Muscle layer of colon (tissue), 2 donors: Measurements from ENCODE around the gene PDSS2.

Experiments used
- H3K27ac ChIP-seq: one replicate; pipeline ENCODE4 v1.7.0; 2013; ENCODE audit warnings: low read depth, mild to moderate bottlenecking, low read length, moderate library complexity
- H3K27me3 ChIP-seq, 2 donors: one replicate each; pipeline ENCODE4 v1.7.0; 2013; ENCODE audit warnings: low read length in 2 of 2, mild to moderate bottlenecking in 2 of 2; ENCODE audit not compliant: insufficient read depth in 2 of 2, control insufficient read depth in 1 of 2
- H3K36me3 ChIP-seq: one replicate; pipeline ENCODE4 v1.7.0; 2013; ENCODE audit warnings: mild to moderate bottlenecking, low read length; ENCODE audit not compliant: insufficient read depth
- H3K4me1 ChIP-seq: one replicate; pipeline ENCODE4 v1.7.0; 2013; ENCODE audit warnings: mild to moderate bottlenecking, low read length; ENCODE audit not compliant: insufficient read depth
- H3K4me3 ChIP-seq, 2 donors: one replicate each; pipeline ENCODE4 v1.7.0; 2013; ENCODE audit warnings: low read length in 2 of 2, low read depth in 1 of 2, mild to moderate bottlenecking in 1 of 2, moderate library complexity in 1 of 2
- H3K9ac ChIP-seq: one replicate; pipeline ENCODE4 v1.7.0; 2013; ENCODE audit warnings: low read length
- H3K9me3 ChIP-seq: one replicate; pipeline ENCODE4 v1.7.0; 2013; ENCODE audit warnings: mild to moderate bottlenecking, low read length
- donor health status: abdominal sarcoma.
- donor health status: Adenocarcinoma of cecum.

PDSS2 gene

GRCh38 chr6:107246972-107247615 lies 212.3 kb downstream of the PDSS2 start:
- no peak overlapping the region for H3K9ac ChIP-seq
- H3K27me3 ChIP-seq = no peaks in the 10 kb centered on the region
- no peak overlapping the region for H3K27ac ChIP-seq
- H3K9me3 ChIP-seq = no peaks in the 10 kb centered on the region
- H3K4me1 ChIP-seq = no peaks in the 10 kb centered on the region
- no peak overlapping the region for H3K4me3 ChIP-seq
- H3K36me3 ChIP-seq = no peaks in the 10 kb centered on the region

GRCh38 chr6:107246249-107246971 lies 213.0 kb downstream of the PDSS2 start:
- no peak overlapping the region for H3K27ac ChIP-seq
- no peak overlapping the region for H3K4me3 ChIP-seq
- H3K36me3 ChIP-seq = no peaks in the 10 kb centered on the region

GRCh38 chr6:107244742-107245480 lies 214.5 kb downstream of the PDSS2 start:
- Histone ChIP-seq H3K9ac (no peak overlapping the region), H3K4me3 (no peak overlapping the region), H3K9me3 (no peaks in the 10 kb centered on the region), H3K4me1 (no peaks in the 10 kb centered on the region), H3K27ac (no peak overlapping the region), H3K36me3 (no peaks in the 10 kb centered on the region), H3K27me3 (no peaks in the 10 kb centered on the region)

More at GRCh38 chr6:107246249-107246971, 213.0 kb downstream of the PDSS2 start:
- Histone ChIP-seq H3K27me3 (no peaks in the 10 kb centered on the region), H3K4me1 (no peaks in the 10 kb centered on the region), H3K9me3 (no peaks in the 10 kb centered on the region), H3K9ac (no peak overlapping the region)

GRCh38 chr6:107244082-107244741 lies 215.2 kb downstream of the PDSS2 start:
- Histone ChIP-seq H3K4me1 (no peaks in the 10 kb centered on the region), H3K36me3 (no peaks in the 10 kb centered on the region), H3K4me3 (no peak overlapping the region), H3K27ac (no peak overlapping the region), H3K27me3 (no peaks in the 10 kb centered on the region), H3K9ac (no peak overlapping the region), H3K9me3 (no peaks in the 10 kb centered on the region)

- Histone ChIP-seq H3K9ac (no peak overlapping the region), H3K9me3 (no peaks in the 10 kb centered on the region), H3K4me1 (no peaks in the 10 kb centered on the region), H3K27me3 (no peaks in the 10 kb centered on the region), H3K4me3 (no peak overlapping the region), H3K27ac (no peak overlapping the region), H3K36me3 (no peaks in the 10 kb centered on the region)
Observed at GRCh38 chr6:107243471-107243870, 215.9 kb downstream of the PDSS2 start.

GRCh38 chr6:107237992-107238660 lies 221.2 kb downstream of the PDSS2 start:
- Histone ChIP-seq H3K4me3 (no peak overlapping the region), H3K36me3 (peaks cover 5% of the 10 kb centered on the region), H3K9ac (no peak overlapping the region), H3K27ac (no peak overlapping the region), H3K4me1 (no peaks in the 10 kb centered on the region), H3K27me3 (no peaks in the 10 kb centered on the region), H3K9me3 (peaks cover 6% of the 10 kb centered on the region)

GRCh38 chr6:107235511-107235910 lies 223.9 kb downstream of the PDSS2 start:
- Histone ChIP-seq H3K27me3 (no peaks in the 10 kb centered on the region), H3K9me3 (peaks cover 6% of the 10 kb centered on the region), H3K27ac (no peak overlapping the region), H3K36me3 (peaks cover 5% of the 10 kb centered on the region), H3K4me1 (no peaks in the 10 kb centered on the region), H3K9ac (no peak overlapping the region), H3K4me3 (no peak overlapping the region)

- Histone ChIP-seq H3K4me1 (no peaks in the 10 kb centered on the region), H3K9me3 (peaks cover 6% of the 10 kb centered on the region), H3K9ac (no peak overlapping the region), H3K27ac (no peak overlapping the region), H3K27me3 (no peaks in the 10 kb centered on the region), H3K4me3 (no peak overlapping the region), H3K36me3 (peaks cover 5% of the 10 kb centered on the region)
Observed at GRCh38 chr6:107235007-107235406, 224.4 kb downstream of the PDSS2 start.

- no peak overlapping the region for H3K4me3 ChIP-seq
- no peaks in the 10 kb centered on the region for H3K36me3 ChIP-seq
- no peaks in the 10 kb centered on the region for H3K4me1 ChIP-seq
- no peak overlapping the region for H3K9ac ChIP-seq
- no peaks in the 10 kb centered on the region for H3K27me3 ChIP-seq
- H3K9me3 ChIP-seq = no peaks in the 10 kb centered on the region
- no peak overlapping the region for H3K27ac ChIP-seq
Observed at GRCh38 chr6:107231243-107231642, 228.1 kb downstream of the PDSS2 start.

- H3K9ac ChIP-seq = no peak overlapping the region
Observed at GRCh38 chr6:107230448-107230847, 228.9 kb downstream of the PDSS2 start.

GRCh38 chr6:107230024-107230423 lies 229.3 kb downstream of the PDSS2 start:
- Histone ChIP-seq H3K4me3 (no peak overlapping the region), H3K27ac (no peak overlapping the region), H3K4me1 (no peaks in the 10 kb centered on the region), H3K9me3 (no peaks in the 10 kb centered on the region), H3K9ac (no peak overlapping the region), H3K36me3 (no peaks in the 10 kb centered on the region), H3K27me3 (no peaks in the 10 kb centered on the region)

More at GRCh38 chr6:107230448-107230847, 228.9 kb downstream of the PDSS2 start:
- Histone ChIP-seq H3K27me3 (no peaks in the 10 kb centered on the region), H3K36me3 (no peaks in the 10 kb centered on the region), H3K4me1 (no peaks in the 10 kb centered on the region), H3K27ac (no peak overlapping the region), H3K4me3 (no peak overlapping the region), H3K9me3 (no peaks in the 10 kb centered on the region)
